Kidney epithelial cell (primary cell): Measurements from ENCODE around the gene PRRC2C. TPM values are rescaled to one million over a fixed set of nuclear protein-coding genes. Genes with fewer than 3 reads are reported as not detected.
A peak's percentile ranks its signal among the peaks of the same experiment; 100 is the strongest.

Source experiments
- DNase-seq: peaks from one replicate; pipeline ENCODE4 v3.0.0-alpha.2; 2010; ENCODE audit warnings: low read depth
- H3K27me3 ChIP-seq: 2 replicates; pipeline ENCODE4 v1.6.0; 2011; ENCODE audit warnings: low read length; ENCODE audit not compliant: control insufficient read depth, insufficient read depth
- H3K36me3 ChIP-seq: 2 replicates; pipeline ENCODE4 v1.5.1; 2011; ENCODE audit warnings: low read length; ENCODE audit not compliant: control insufficient read depth, insufficient read depth
- H3K4me3 ChIP-seq: 2 replicates; pipeline ENCODE4 v1.5.1; 2011; ENCODE audit warnings: low read depth, mild to moderate bottlenecking, control low read depth, low read length
- total RNA-seq: library from RNA; depleted of rRNA; stranded (reverse); fragments of >200 nt; gene quantifications from 2 replicates; pipeline ENCODE4 v1.2.3, GENCODE V29; 2015
- TF ChIP-seq, protein P1 (sequence below): IDR thresholded peaks from 2 replicates; pipeline ENCODE4 v1.5.1; 2011; ENCODE audit warnings: mild to moderate bottlenecking, moderate library complexity, low read length, control low read depth, inconsistent platforms; ENCODE audit not compliant: insufficient read depth, poor library complexity, severe bottlenecking

PRRC2C gene
- total RNA-seq, 1 donor from 2014 or later = 95.3 TPM

DNA sequence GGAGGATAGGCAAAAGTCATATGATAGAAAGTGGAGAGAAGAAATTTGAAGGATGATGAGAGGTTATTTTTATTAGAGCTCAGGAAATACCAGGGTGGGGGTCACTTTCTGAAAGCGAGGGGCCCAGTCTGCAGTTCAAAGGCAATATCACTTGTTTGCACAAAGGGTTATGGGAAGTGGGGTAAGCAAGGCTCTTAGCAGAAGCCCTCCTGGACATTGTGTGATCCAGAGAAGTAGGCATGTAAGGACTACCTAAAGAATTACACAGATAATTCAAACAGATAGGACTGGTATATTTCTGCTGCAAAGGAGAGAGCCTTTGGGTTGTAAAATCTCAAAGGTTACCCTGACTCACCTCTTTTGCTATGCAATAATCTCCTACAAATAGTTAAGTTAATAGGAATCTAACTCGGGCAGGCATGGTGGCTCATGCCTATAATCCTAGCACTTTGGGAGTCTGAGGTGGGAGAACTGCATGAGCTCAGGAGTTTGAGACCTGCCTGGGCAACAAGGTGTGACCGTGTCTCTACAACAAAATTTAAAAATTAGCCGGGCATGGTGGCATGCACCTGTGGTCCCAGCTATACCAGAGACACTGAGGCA lies 25.2 kb upstream of the PRRC2C start:
- DNase-seq = no peak
- TF ChIP-seq, protein P1, sequence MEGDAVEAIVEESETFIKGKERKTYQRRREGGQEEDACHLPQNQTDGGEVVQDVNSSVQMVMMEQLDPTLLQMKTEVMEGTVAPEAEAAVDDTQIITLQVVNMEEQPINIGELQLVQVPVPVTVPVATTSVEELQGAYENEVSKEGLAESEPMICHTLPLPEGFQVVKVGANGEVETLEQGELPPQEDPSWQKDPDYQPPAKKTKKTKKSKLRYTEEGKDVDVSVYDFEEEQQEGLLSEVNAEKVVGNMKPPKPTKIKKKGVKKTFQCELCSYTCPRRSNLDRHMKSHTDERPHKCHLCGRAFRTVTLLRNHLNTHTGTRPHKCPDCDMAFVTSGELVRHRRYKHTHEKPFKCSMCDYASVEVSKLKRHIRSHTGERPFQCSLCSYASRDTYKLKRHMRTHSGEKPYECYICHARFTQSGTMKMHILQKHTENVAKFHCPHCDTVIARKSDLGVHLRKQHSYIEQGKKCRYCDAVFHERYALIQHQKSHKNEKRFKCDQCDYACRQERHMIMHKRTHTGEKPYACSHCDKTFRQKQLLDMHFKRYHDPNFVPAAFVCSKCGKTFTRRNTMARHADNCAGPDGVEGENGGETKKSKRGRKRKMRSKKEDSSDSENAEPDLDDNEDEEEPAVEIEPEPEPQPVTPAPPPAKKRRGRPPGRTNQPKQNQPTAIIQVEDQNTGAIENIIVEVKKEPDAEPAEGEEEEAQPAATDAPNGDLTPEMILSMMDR = no peak
- no peaks in the 10 kb centered on the region for H3K36me3 ChIP-seq
- no peaks in the 10 kb centered on the region for H3K27me3 ChIP-seq
- H3K4me3 ChIP-seq = no peak overlapping the region

GRCh38 chr1:171467626-171468025 lies 17.7 kb upstream of the PRRC2C start:
- TF ChIP-seq, protein P1 = no peak
- Histone ChIP-seq H3K36me3 (no peaks in the 10 kb centered on the region), H3K27me3 (no peaks in the 10 kb centered on the region), H3K4me3 (no peak overlapping the region)
- no peak for DNase-seq

DNA sequence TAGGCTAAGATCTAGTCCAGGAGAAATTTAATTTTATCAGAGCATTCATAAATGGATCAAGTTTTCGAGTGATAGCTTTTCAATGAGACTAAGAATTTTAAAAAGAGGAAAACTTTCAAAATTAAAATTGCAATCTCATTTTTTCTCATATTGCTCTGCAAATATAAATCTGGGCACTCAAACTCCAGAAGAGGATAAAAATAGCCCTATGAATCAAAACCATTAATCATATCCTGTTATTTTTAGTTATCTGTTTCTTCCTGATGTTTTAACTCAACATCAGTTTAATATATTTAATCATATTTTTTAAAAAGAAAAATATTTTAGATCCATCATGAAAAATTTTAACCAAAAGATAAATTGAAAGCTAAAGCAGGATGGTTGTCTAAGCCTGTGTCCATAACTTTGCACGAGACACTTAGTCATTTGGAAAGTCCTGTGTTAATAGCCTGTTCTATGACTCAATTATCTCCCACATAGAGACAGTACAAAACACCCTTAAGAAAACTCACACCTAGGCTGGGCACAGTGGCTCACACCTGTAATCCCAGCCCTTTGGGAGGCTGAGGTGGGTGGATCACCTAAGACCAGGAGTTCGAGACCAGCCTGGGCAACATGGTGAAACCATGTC lies 17.1 kb upstream of the PRRC2C start:
- H3K4me3 ChIP-seq = no peak overlapping the region
- H3K27me3 ChIP-seq = no peaks in the 10 kb centered on the region
- DNase-seq = peak; percentile 61
- H3K36me3 ChIP-seq = no peaks in the 10 kb centered on the region
- TF ChIP-seq, protein P1 = no peak

DNA sequence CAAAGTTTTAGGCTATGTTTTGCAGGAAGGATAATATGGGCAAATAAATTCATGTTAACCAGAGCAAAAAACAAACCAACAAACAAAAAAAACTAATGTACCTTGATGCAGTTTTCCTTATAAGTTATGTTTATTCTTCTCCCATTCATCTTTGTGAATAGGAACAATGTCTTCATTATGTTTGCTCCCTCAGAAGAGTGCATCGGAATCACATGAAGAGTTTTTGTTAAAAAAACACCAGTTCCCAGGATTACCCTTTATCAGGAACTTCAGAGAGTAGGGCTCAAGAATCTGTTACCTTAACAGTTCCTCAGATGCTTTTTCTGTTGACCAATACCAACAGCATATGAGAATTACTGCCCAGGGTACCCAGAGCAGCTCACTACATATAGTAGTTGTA lies 14.6 kb upstream of the PRRC2C start:
- DNase-seq = no peak
- Histone ChIP-seq H3K36me3 (no peaks in the 10 kb centered on the region), H3K4me3 (no peak overlapping the region), H3K27me3 (no peaks in the 10 kb centered on the region)
- TF ChIP-seq, protein P1 = no peak

DNA sequence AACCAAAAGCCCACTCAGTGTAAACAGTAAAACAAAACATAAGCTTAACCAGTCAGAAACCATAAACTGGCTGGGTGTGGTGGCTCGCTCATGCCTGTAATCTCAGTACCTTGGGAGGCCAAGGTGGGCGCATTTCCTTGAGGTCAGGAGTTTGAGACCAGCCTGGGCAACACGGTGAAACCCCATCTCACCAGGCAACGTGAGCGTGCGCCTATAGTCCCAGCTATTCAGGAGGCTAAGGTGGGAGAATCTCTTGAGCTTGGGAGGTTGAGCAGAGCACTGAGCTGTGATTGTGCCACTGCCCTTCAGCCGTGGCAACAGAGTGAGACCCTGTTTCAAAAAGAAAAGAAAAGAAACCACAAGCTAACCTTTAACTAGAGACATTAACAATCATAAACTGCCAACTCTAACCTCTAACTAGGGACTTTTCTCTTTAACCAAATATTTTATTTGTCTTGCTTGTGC lies 13.1 kb upstream of the PRRC2C start:
- H3K4me3 ChIP-seq = no peak overlapping the region
- TF ChIP-seq, protein P1 = no peak
- H3K27me3 ChIP-seq = no peaks in the 10 kb centered on the region
- DNase-seq = no peak
- H3K36me3 ChIP-seq = no peaks in the 10 kb centered on the region

DNA sequence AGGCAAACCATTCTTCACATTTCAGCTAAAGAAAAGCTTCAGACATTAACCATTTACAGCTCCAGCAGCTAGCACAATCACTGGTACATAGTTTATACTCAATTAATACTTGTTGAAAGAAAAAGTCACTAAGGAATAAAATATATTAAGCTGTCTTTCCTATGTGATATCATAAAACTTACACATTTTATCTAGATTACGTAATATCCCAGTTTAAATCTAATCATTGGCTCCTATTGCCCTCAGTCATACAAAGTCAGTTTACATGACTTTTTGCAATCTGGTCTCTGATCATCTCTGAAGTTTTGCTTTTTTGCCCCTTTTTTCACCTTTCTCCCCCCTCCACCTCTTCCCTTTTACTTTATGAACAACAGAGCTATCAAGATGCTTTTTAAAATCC lies 8.5 kb upstream of the PRRC2C start:
- TF ChIP-seq, protein P1 = no peak
- DNase-seq = no peak
- Histone ChIP-seq H3K4me3 (no peak overlapping the region), H3K27me3 (no peaks in the 10 kb centered on the region), H3K36me3 (no peaks in the 10 kb centered on the region)
